Upper lobe of right lung (tissue), 1 donor: ENCODE measurements around the gene NCAPD2. TPM values are rescaled to one million over a fixed set of nuclear protein-coding genes. Genes with fewer than 3 reads are reported as not detected.

Source experiments
- ATAC-seq: fragments of 200-7000 bp; cut with Tn5 transposase; one replicate; pipeline ENCODE4 v1.9.1; 2020; ENCODE audit warnings: mild to moderate bottlenecking, moderate library complexity
- DNase-seq: peaks from one replicate; pipeline ENCODE4 v3.0.0-alpha.2; 2020
- H3K27ac ChIP-seq: fragments of 200-600 bp; one replicate; pipeline ENCODE4 v1.8.0; 2022
- H3K27me3 ChIP-seq: fragments of 200-600 bp; one replicate; pipeline ENCODE4 v1.8.0; 2022; ENCODE audit warnings: mild to moderate bottlenecking
- H3K36me3 ChIP-seq: fragments of 200-600 bp; one replicate; pipeline ENCODE4 v1.8.0; 2022
- H3K4me1 ChIP-seq: fragments of 200-600 bp; one replicate; pipeline ENCODE4 v1.8.0; 2022
- H3K4me3 ChIP-seq: fragments of 200-600 bp; one replicate; pipeline ENCODE4 v1.8.0; 2022; ENCODE audit warnings: mild to moderate bottlenecking
- H3K9me3 ChIP-seq: fragments of 200-600 bp; one replicate; pipeline ENCODE4 v1.8.0; 2022
- intact Hi-C: fragments of 100-400 bp; cut with DNase I; formaldehyde crosslinking; loops from one replicate; pipeline ENCODE4 v1.11.0; 2022
- total RNA-seq: library from RNA; stranded (reverse); fragmentation: NEBNext Ultra II Directional; extraction: Animal tissue kit (Norgen Biotek cat#: 25700); gene quantifications from one replicate; pipeline ENCODE4 v1.2.1, GENCODE V29; 2021
- TF ChIP-seq, protein P1 (sequence below): fragments of 200-600 bp; IDR thresholded peaks from one replicate; pipeline ENCODE4 v1.8.0; 2022; ENCODE audit warnings: antibody characterized with exemption
- donor health status: DM: no; HTN: yes; CAD: no; lungs with severe emphysema.

The NCAPD2 gene
- total RNA-seq, 1 donor from 2014 or later: 26.7 TPM

- no peaks in the 10 kb centered on the region for H3K27me3 ChIP-seq
- no peaks in the 10 kb centered on the region for H3K9me3 ChIP-seq
- intact Hi-C loops: no loop called here
- H3K36me3 ChIP-seq: peaks cover 55% of the 10 kb centered on the region
- DNase-seq: no peak
- H3K4me3 ChIP-seq: no peak overlapping the region
- H3K4me1 ChIP-seq: peaks cover 39% of the 10 kb centered on the region
- ATAC-seq: no peak
- TF ChIP-seq, protein P1, sequence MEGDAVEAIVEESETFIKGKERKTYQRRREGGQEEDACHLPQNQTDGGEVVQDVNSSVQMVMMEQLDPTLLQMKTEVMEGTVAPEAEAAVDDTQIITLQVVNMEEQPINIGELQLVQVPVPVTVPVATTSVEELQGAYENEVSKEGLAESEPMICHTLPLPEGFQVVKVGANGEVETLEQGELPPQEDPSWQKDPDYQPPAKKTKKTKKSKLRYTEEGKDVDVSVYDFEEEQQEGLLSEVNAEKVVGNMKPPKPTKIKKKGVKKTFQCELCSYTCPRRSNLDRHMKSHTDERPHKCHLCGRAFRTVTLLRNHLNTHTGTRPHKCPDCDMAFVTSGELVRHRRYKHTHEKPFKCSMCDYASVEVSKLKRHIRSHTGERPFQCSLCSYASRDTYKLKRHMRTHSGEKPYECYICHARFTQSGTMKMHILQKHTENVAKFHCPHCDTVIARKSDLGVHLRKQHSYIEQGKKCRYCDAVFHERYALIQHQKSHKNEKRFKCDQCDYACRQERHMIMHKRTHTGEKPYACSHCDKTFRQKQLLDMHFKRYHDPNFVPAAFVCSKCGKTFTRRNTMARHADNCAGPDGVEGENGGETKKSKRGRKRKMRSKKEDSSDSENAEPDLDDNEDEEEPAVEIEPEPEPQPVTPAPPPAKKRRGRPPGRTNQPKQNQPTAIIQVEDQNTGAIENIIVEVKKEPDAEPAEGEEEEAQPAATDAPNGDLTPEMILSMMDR: no peak
- H3K27ac ChIP-seq: peak overlapping the region; percentile 2
These were observed 44.8 kb downstream of the NCAPD2 start for GRCh38 chr12:6538420-6539313.

DNA sequence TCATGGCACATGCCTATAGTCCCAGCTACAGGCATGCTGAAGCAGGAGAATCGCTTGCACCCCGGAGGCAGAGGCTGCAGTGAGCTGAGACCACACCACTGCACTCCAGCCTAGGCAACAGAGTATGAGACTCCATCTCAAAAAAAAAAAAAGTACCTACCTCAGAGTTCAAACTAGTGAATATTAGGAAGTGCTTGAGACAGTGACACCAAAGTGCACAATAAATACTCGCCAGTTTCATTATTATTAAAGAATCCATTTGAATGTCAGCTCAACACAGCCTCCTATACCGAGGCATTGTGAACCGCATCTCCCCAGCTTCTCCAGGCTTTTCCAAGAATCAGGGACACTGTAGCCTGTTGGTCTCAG lies 45.4 kb downstream of the NCAPD2 start:
- Histone ChIP-seq H3K27ac (peak overlapping the region; percentile 74), H3K36me3 (peaks cover 56% of the 10 kb centered on the region), H3K9me3 (no peaks in the 10 kb centered on the region), H3K4me3 (no peak overlapping the region), H3K4me1 (peaks cover 39% of the 10 kb centered on the region), H3K27me3 (no peaks in the 10 kb centered on the region)
- ATAC-seq (no peak), DNase-seq (no peak)
- TF ChIP-seq, protein P1: no peak
- intact Hi-C loops: no loop called here

- ATAC-seq (no peak), DNase-seq (no peak)
- Histone ChIP-seq H3K36me3 (peaks cover 56% of the 10 kb centered on the region), H3K4me1 (peaks cover 39% of the 10 kb centered on the region), H3K9me3 (no peaks in the 10 kb centered on the region), H3K27ac (peak overlapping the region; percentile 74), H3K27me3 (no peaks in the 10 kb centered on the region), H3K4me3 (no peak overlapping the region)
- intact Hi-C loops: no loop called here
- TF ChIP-seq, protein P1: no peak
These were observed 45.8 kb downstream of the NCAPD2 start for GRCh38 chr12:6539707-6540134.

DNA sequence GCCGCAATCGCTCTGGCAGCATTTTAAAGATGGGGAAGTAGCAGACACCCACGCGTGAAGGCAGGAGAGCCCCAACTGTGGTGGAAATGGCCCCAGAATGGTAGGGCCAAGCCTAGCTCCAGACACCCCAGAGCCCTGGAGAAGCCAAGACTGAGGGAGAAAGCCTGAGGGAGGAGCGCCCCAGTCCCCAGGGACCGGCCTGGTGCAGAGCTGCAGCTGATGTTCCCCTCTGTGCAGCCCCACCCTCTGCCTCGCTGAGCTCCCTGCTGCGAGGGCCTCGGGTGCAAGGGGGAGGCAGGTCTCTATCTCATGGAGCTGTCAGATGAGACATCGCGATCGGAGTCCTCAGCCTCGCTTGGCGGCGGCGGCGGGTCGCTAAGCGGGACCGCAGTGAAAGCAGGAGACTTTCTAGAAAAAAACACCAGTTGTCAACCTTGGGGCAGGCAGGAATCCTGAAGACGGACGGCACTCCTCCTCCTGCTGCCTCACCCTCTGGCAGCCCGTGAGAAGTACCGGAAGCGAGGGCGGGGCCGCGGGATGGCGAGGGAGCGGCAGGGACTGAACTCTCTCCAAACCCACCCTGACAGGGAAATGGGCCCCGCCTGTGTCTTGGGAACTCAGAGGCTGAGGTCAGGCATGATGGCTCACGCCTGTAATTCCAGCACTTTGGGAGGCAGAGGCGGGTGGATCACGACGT lies 46.4 kb downstream of the NCAPD2 start:
- Histone ChIP-seq H3K27me3 (no peaks in the 10 kb centered on the region), H3K4me1 (peaks cover 39% of the 10 kb centered on the region), H3K4me3 (peak overlapping the region; percentile 27), H3K27ac (peak overlapping the region; percentile 74), H3K9me3 (no peaks in the 10 kb centered on the region), H3K36me3 (peaks cover 61% of the 10 kb centered on the region)
- intact Hi-C loops: no loop called here
- DNase-seq (peak; percentile 91), ATAC-seq (peak; percentile 88)
- TF ChIP-seq, protein P1: no peak

DNA sequence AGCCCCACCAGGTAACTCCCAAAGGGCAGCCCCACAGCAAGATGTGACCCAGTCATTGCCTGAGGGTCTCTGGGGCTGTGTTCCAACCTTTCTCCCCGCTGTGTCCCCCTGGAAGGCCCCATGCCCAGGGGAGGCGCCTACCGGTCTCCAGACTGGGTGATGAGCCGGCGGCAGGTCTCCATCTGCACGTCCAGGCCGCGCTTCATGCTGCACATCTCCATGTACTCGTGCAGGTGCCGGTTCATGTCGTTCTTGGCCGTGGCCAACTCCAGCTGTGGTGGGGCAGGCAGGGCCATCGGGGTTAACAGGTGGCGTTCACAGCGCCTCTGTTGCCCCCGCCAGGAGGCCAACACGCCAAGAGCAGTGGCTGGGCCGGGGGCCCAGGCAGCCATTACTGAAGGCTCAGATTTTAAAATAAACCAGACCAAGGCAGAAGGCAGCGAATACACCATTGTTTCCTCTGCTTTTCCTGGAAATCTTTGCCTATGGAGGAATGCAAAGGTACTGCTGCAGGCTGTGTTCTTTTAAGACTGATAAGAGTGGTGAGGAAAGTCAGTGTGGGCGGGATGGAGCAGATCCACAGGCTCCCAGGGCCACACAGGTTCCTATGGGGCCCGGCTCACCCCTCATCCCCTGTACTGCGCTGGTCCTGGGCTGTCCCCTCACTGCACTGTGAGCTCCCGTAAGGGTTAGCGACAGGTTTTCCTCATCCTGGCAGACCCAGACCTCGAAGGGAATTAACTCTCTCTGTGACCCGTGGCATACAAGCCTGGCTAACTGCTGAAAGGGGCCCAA lies 47.7 kb downstream of the NCAPD2 start:
- H3K4me1 ChIP-seq: peaks cover 27% of the 10 kb centered on the region
- no peaks in the 10 kb centered on the region for H3K9me3 ChIP-seq
- TF ChIP-seq, protein P1: no peak
- no peaks in the 10 kb centered on the region for H3K27me3 ChIP-seq
- H3K27ac ChIP-seq: peak overlapping the region; percentile 74
- peaks cover 60% of the 10 kb centered on the region for H3K36me3 ChIP-seq
- no peak overlapping the region for H3K4me3 ChIP-seq
- intact Hi-C loops: no loop called here
- DNase-seq (no peak), ATAC-seq (no peak)
